Liver (tissue), 3 donors: Measurements from ENCODE around the gene PMFBP1.

Experiments
- HNF4G ChIP-seq: IDR thresholded peaks from 2 replicates; pipeline ENCODE4 v1.6.1; 2016; ENCODE audit warnings: antibody characterized with exemption
- RAD21 ChIP-seq, 2 donors: IDR thresholded peaks; 2 replicates each; pipeline ENCODE4 v1.6.1; 2016; ENCODE audit warnings: antibody characterized with exemption in 2 of 2, mild to moderate bottlenecking in 2 of 2
- YY1 ChIP-seq: IDR thresholded peaks from 2 replicates; pipeline ENCODE4 v1.6.1; 2016; ENCODE audit warnings: antibody characterized with exemption, mild to moderate bottlenecking
- TF ChIP-seq, protein P1 (sequence below): fragments of 150-350 bp; IDR thresholded peaks from 2 replicates; pipeline ENCODE4 v1.5.1; 2017; ENCODE audit warnings: improper control_type of control experiment, low read depth, low read length; ENCODE audit not compliant: missing input control
- TF ChIP-seq, protein P2 (sequence below): IDR thresholded peaks from 2 replicates; pipeline ENCODE4 v1.6.1; 2016; ENCODE audit warnings: antibody characterized with exemption
- donor health status: healthy.
- donor health status: healthy.

DNA sequence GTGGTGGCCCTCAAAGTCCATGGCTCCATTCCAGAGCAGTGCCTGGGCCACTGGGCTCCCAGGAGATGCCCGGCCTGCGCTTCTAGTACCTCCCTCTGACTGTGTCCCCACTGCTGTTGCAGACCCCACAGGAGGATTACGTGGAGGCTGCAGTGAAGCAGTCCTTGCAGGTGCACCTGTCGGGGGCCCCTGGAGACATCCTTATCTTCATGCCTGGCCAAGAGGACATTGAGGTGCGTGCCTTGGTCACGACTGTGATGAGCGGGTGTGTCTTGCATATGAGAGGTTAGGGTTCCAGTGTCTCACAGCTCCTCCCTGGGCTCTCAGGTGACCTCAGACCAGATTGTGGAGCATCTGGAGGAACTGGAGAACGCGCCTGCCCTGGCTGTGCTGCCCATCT lies 67.0 kb downstream of the PMFBP1 start:
- TF ChIP-seq, protein P1, sequence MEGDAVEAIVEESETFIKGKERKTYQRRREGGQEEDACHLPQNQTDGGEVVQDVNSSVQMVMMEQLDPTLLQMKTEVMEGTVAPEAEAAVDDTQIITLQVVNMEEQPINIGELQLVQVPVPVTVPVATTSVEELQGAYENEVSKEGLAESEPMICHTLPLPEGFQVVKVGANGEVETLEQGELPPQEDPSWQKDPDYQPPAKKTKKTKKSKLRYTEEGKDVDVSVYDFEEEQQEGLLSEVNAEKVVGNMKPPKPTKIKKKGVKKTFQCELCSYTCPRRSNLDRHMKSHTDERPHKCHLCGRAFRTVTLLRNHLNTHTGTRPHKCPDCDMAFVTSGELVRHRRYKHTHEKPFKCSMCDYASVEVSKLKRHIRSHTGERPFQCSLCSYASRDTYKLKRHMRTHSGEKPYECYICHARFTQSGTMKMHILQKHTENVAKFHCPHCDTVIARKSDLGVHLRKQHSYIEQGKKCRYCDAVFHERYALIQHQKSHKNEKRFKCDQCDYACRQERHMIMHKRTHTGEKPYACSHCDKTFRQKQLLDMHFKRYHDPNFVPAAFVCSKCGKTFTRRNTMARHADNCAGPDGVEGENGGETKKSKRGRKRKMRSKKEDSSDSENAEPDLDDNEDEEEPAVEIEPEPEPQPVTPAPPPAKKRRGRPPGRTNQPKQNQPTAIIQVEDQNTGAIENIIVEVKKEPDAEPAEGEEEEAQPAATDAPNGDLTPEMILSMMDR = no peak
- no peak for TF ChIP-seq YY1
- TF ChIP-seq, protein P2, sequence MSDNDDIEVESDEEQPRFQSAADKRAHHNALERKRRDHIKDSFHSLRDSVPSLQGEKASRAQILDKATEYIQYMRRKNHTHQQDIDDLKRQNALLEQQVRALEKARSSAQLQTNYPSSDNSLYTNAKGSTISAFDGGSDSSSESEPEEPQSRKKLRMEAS = no peak
- TF ChIP-seq HNF4G = no peak
- no peak for TF ChIP-seq RAD21 (IDR thresholded peaks at IDR 0.05)
